Uterus (tissue), 4 donors: Measurements from ENCODE around the gene KDM1A. TPM values are rescaled to one million over a fixed set of nuclear protein-coding genes. Genes with fewer than 3 reads are reported as not detected.
"Not testable (repeated sequence)": the region's sequence is repeated elsewhere in the genome, so short reads cannot be mapped to it uniquely, and the experiment has no call there.

Experiments used
- DNase-seq, 2 donors: peaks; one replicate each; pipeline ENCODE4 v3.0.0-alpha.2; 2019 to 2020
- H3K27ac ChIP-seq, 2 donors: fragments of 200-600 bp; sonication (generic); 1 replicate in 1 of 2; 2 replicates in 1 of 2; pipeline ENCODE4 v1.5.1; 2016 to 2018
- H3K27me3 ChIP-seq, 2 donors: fragments of 200-600 bp; sonication (generic); one replicate each; pipeline ENCODE4 v1.5.1; 2018 to 2019; ENCODE audit warnings: control low read depth in 1 of 2
- H3K36me3 ChIP-seq, 2 donors: fragments of 200-600 bp; sonication (generic); one replicate each; pipeline ENCODE4 v1.5.1; 2019; ENCODE audit warnings: control low read depth in 1 of 2
- H3K4me1 ChIP-seq, 2 donors: fragments of 200-600 bp; sonication (generic); one replicate each; pipeline ENCODE4 v1.5.1; 2018 to 2019; ENCODE audit warnings: control low read depth in 1 of 2
- H3K4me3 ChIP-seq, 2 donors: fragments of 200-600 bp; sonication (generic); 1 replicate in 1 of 2; 2 replicates in 1 of 2; pipeline ENCODE4 v1.5.1; 2018 to 2019; ENCODE audit warnings: mild to moderate bottlenecking in 1 of 2
- H3K9me3 ChIP-seq, 2 donors: fragments of 200-600 bp; sonication (generic); one replicate each; pipeline ENCODE4 v1.5.1; 2019; ENCODE audit warnings: control low read depth in 1 of 2
- POLR2A ChIP-seq, 2 donors: fragments of 450-650 bp; IDR thresholded peaks; one replicate each; pipeline ENCODE4 v1.6.1; 2016; ENCODE audit warnings: antibody characterized with exemption in 2 of 2, mild to moderate bottlenecking in 1 of 2, moderate library complexity in 1 of 2
- intact Hi-C: fragments of 100-400 bp; cut with DNase I; formaldehyde crosslinking; loops from one replicate; pipeline ENCODE4 v1.15.1; 2023; ENCODE audit warnings: low total_unique reads
- total RNA-seq, 4 donors: library from RNA; depleted of rRNA in 3 of 4; stranded (reverse); fragments of >200 nt in 3 of 4; gene quantifications; one replicate each; pipeline versions ENCODE4 v1.1.0 to v1.2.4, GENCODE V29; 2014 to 2023
- TF ChIP-seq, protein P1 (sequence below), 4 experiments: fragments of 200-600 bp in 2 of 4; fragments of 450-650 bp in 2 of 4; sonication (generic) in 2 of 4; IDR thresholded peaks; one replicate each; pipeline ENCODE4 v1.5.1; 2016 to 2019; ENCODE audit warnings: antibody characterized with exemption in 4 of 4, mild to moderate bottlenecking in 2 of 4, moderate library complexity in 1 of 4
- donor health status: DM: yes; HTN: yes; CAD: no.

KDM1A gene
- total RNA-seq, 4 donors from 2014 or later = 31.5 to 137 (median 57.3) TPM

DNA sequence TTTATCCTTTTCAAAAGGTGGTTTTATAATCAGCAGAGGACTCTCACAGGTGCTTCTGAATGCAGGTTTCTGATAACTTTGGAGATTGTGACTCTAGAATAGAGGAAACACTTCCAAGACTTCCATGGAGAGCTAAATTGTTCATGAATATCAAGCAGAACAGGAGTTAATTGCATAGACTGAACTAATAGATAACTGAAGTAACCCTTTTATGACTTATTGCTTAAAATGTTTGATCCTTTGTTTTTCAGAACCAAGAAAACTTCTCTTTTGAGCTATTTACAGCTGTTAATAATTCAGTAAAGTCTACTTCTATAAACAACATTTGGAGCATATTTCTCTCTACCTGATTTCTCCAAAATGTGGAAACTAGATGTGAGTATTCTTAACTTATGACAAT is 23.5 kb upstream of the KDM1A start:
- TF ChIP-seq POLR2A (IDR thresholded peaks at IDR 0.05) = no peak
- TF ChIP-seq, protein P1, sequence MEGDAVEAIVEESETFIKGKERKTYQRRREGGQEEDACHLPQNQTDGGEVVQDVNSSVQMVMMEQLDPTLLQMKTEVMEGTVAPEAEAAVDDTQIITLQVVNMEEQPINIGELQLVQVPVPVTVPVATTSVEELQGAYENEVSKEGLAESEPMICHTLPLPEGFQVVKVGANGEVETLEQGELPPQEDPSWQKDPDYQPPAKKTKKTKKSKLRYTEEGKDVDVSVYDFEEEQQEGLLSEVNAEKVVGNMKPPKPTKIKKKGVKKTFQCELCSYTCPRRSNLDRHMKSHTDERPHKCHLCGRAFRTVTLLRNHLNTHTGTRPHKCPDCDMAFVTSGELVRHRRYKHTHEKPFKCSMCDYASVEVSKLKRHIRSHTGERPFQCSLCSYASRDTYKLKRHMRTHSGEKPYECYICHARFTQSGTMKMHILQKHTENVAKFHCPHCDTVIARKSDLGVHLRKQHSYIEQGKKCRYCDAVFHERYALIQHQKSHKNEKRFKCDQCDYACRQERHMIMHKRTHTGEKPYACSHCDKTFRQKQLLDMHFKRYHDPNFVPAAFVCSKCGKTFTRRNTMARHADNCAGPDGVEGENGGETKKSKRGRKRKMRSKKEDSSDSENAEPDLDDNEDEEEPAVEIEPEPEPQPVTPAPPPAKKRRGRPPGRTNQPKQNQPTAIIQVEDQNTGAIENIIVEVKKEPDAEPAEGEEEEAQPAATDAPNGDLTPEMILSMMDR (IDR thresholded peaks at IDR 0.05) = no peak
- no peak for DNase-seq
- intact Hi-C loops = no loop called here

DNA sequence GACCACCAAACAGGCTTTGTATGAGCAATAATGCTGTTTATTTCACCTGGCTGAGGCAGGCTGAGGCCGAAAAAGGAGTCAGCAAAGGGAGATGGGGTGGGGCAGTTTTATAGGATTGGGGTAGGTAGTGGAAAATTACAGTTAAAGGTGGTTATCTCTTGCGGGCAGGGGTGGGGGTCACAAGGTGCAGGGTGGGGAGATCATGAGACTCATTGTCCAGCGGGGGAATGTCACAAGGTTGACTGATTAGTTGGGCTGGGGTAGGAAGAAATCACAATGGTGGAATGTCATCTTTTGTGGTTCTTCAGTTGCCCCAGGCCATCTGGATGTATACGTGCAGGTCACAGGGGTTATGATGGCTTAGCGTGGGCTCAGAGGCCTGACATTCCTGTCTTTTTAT is 21.7 kb upstream of the KDM1A start:
- H3K4me3 ChIP-seq, H3K4me1 ChIP-seq, H3K27ac ChIP-seq, H3K9me3 ChIP-seq, DNase-seq, H3K27me3 ChIP-seq, H3K36me3 ChIP-seq, intact Hi-C loops: not testable (repeated sequence)

More for the DNA sequence above, 23.5 kb upstream of the KDM1A start:
- Histone ChIP-seq H3K4me1 (no peaks in the 10 kb centered on the region), H3K4me3 (no peak overlapping the region), H3K9me3 (no peaks in the 10 kb centered on the region), H3K27ac (no peak overlapping the region), H3K27me3 (no peaks in the 10 kb centered on the region), H3K36me3 (no peaks in the 10 kb centered on the region)

DNA sequence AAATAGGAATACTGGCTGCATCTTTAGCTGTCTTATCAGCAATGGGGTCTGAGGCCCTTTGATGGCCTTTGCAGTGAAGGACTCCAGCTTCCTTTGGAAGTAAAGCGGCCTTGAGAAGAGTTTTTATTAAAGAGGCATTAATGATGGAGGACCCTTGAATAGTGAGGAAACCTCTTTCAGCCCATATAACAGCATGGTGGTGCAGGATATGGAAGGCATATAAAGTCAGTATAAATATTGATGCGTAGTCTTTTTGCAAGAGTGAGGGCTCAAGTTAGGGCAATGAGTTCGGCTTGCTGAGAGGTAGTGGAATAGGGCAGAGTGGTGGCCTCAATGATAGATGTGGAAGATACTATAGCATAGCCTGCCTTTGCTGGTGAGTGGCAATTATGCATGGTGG is 19.1 kb upstream of the KDM1A start:
- H3K27me3 ChIP-seq, H3K36me3 ChIP-seq, H3K27ac ChIP-seq, H3K9me3 ChIP-seq, H3K4me1 ChIP-seq, H3K4me3 ChIP-seq, intact Hi-C loops, DNase-seq: not testable (repeated sequence)

DNA sequence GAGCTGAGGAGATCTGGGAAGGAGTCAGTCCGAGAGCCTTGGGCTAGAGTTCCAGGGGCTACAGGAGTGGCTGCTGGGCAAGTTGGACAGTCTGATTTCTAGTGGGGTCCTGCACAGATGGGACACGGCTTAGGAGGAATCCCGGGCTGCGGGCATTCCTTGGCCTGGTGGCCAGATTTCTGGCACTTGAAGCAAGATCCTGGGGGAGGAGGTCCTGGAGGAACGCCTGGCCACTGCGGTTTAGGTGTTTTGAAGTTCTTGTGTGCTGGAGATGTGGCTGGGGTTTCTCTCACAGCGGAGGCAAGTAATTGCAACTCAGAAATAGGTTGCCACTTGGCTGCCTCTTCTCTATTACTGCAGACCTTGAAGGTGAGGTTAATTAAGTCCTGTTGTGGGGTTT is 17.1 kb upstream of the KDM1A start:
- intact Hi-C loops, DNase-seq: not testable (repeated sequence)

DNA sequence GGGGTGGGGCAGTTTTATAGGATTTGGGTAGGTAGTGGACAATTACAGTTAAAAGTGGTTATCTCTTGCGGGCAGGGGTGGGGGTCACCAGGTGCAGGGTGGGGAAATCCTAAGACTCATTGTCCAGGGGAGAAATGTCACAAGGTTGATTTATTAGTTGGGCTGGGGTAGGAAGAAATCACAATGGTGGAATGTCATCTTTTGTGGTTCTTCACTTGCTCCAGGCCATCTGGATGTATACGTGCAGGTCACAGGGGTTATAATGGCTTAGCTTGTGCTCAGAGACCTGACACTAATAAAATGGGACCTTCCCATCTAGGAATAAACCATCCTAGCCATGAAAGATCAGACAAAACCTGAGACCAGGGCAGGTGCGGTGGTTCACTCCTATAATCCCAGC is 15.2 kb upstream of the KDM1A start:
- Histone ChIP-seq H3K27me3 (no peaks in the 10 kb centered on the region), H3K4me1 (no peaks in the 10 kb centered on the region), H3K4me3 (no peak overlapping the region), H3K27ac (no peak overlapping the region), H3K36me3 (no peaks in the 10 kb centered on the region), H3K9me3 (no peaks in the 10 kb centered on the region)
- no peak for DNase-seq
- intact Hi-C loops = no loop called here
- no peak for TF ChIP-seq POLR2A (IDR thresholded peaks at IDR 0.05)
- TF ChIP-seq, protein P1 (IDR thresholded peaks at IDR 0.05) = no peak

More for the DNA sequence above, 17.1 kb upstream of the KDM1A start:
- not testable (repeated sequence) for H3K9me3 ChIP-seq, H3K27me3 ChIP-seq, H3K4me3 ChIP-seq, H3K36me3 ChIP-seq, H3K4me1 ChIP-seq, H3K27ac ChIP-seq

DNA sequence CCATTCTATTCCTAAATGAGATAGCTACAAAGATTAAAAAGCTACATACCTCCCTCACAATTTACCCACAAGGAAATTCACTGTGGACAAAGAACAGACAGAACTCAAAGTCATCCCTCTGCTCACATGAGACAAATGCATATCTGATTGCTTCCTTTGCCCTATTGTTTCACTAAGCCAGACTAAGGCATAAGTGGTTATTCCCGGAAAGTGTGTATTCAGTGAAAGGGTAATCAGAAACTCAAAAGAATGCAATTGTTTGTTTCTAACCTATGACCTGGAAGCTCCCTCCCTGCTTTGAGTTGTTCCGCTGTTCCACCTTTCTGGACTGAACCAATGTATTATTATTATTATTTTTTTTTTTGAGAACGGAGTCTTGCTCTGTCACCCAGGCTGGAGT is 14.5 kb upstream of the KDM1A start:
- DNase-seq, intact Hi-C loops, H3K36me3 ChIP-seq, H3K9me3 ChIP-seq, H3K27me3 ChIP-seq, H3K27ac ChIP-seq, H3K4me1 ChIP-seq, H3K4me3 ChIP-seq: not testable (repeated sequence)

DNA sequence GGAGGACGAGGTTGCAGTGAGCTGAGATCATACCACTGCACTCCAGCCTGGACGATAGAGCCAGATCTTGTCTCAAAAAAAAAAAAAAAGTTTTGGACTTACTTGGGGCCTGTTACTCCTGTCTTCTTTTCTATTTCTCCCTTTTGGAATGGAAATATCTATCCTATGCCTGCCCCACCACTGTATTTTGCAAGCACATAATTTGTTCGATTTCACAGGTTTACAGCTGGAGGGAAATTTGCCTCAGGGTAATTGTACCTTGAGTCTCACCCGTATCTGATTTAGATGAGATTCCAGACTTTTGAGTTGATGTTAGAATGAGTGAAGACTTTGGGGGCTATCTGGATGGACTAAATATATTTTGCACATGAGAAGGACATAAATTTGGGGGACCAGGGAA is 12.2 kb upstream of the KDM1A start:
- H3K27ac ChIP-seq = no peak overlapping the region
- no peaks in the 10 kb centered on the region for H3K36me3 ChIP-seq
- H3K4me1 ChIP-seq = no peaks in the 10 kb centered on the region
- TF ChIP-seq POLR2A (IDR thresholded peaks at IDR 0.05) = no peak
- TF ChIP-seq, protein P1 (IDR thresholded peaks at IDR 0.05) = no peak
- intact Hi-C loops = no loop called here
- DNase-seq = no peak
- no peak overlapping the region for H3K4me3 ChIP-seq
- no peaks in the 10 kb centered on the region for H3K27me3 ChIP-seq
- no peaks in the 10 kb centered on the region for H3K9me3 ChIP-seq
